T follicular helper cell (primary cell): Measurements from ENCODE around the gene SBSN.

Source experiments
- DNase-seq: peaks from one replicate; pipeline ENCODE4 v3.0.0-alpha.2; 2020; ENCODE audit warnings: low read depth
- total RNA-seq, 2 experiments: gene quantifications; one replicate each; lab custom pipeline; 2026; lab: John Stamatoyannopoulos, UW

SBSN gene
- total RNA-seq: 0 to 0.04 reads per million in 2 experiments

GRCh38 chr19:35528218-35529038 lies at the start of gene SBSN:
SBSN (minus strand) TSS chr19:35528311; CDS start chr19:35528281, 30 bp downstream.
- DNase-seq: no peak

DNA sequence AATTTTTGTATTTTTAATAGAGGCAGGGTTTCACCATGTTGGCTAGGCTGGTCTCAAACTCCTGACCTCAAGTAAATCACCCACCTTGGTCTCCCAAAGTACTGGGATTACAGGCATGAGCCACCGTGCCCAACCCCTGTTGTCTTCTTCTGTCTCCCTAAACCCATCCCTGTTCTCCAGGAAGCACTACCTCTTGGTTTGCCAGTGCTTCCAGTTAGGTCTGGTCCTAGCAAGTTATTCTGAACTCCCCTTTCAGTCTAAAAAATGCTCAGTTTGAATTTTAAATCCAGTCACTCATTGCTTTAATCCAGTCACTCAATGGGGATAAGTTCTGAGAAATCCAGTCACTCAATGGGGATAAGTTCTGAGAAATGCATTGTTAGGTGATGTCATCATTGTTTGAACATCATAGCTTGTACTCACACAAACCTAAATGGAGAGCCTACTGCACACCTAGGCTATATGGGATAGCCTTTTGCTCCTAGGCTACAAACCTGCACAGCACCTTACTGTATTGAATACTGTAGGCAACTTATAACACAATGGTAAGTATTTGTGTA lies 43.4 kb upstream of the SBSN start:
- no peak for DNase-seq

- DNase-seq: no peak
Measured at GRCh38 chr19:35569281-35569781, 41.2 kb upstream of the SBSN start.

GRCh38 chr19:35566738-35567137 lies 38.6 kb upstream of the SBSN start:
- no peak for DNase-seq

GRCh38 chr19:35565016-35565856 lies 37.1 kb upstream of the SBSN start:
- no peak for DNase-seq

- DNase-seq: no peak
Measured at GRCh38 chr19:35563207-35563829, 35.2 kb upstream of the SBSN start, which contains the start of gene ATP4A. ATP4A (minus strand) TSS chr19:35563658; CDS start chr19:35563629, 29 bp downstream.

- no peak for DNase-seq
Measured at GRCh38 chr19:35562776-35563175, 34.7 kb upstream of the SBSN start.

- DNase-seq: no peak
Measured at GRCh38 chr19:35562336-35562735, 34.2 kb upstream of the SBSN start.

DNA sequence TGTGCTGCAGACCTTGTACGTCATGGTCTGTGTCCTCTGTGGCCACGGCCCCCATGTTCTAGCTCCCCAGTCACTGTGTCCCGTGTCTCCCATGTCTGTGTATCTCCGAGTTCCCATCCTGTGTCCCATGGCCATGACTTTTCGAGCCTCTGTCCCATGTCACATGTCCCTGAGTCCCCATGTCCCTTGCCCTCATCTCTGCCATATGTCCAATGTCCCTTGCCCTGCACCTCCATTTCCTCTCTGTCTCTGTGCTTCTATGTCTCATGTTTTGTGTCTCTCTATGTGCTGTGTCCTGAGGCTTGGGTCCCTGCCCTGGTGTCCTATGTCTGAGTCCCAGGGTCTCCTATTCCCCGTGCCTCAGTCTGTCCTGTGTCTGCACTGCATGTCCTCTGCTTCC lies 33.3 kb upstream of the SBSN start:
- no peak for DNase-seq

GRCh38 chr19:35560677-35561076 lies 32.6 kb upstream of the SBSN start:
- no peak for DNase-seq

- no peak for DNase-seq
Measured at GRCh38 chr19:35560271-35560670, 32.2 kb upstream of the SBSN start.

GRCh38 chr19:35559781-35560180 lies 31.7 kb upstream of the SBSN start:
- no peak for DNase-seq

DNA sequence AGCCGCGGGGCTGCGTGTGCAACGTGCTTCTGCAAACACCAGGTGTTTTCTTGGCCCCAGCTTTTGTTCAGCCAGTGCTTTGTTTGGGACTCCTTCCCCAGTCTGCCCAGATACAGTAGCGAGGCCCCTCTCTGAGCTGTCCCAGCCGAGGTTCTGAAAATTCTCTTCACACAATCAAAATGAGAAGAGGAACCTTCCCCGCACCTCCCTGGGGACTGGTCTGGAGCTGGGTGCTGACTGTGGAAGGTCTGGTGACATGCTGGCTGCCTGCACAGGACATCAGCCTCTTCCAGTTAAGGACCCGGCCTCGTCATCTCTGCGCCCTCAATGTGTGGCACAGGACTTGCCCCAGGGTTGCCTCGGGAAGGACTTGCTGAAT lies 31.2 kb upstream of the SBSN start:
- DNase-seq: no peak

GRCh38 chr19:35558400-35559280 lies 30.5 kb upstream of the SBSN start:
- no peak for DNase-seq

DNA sequence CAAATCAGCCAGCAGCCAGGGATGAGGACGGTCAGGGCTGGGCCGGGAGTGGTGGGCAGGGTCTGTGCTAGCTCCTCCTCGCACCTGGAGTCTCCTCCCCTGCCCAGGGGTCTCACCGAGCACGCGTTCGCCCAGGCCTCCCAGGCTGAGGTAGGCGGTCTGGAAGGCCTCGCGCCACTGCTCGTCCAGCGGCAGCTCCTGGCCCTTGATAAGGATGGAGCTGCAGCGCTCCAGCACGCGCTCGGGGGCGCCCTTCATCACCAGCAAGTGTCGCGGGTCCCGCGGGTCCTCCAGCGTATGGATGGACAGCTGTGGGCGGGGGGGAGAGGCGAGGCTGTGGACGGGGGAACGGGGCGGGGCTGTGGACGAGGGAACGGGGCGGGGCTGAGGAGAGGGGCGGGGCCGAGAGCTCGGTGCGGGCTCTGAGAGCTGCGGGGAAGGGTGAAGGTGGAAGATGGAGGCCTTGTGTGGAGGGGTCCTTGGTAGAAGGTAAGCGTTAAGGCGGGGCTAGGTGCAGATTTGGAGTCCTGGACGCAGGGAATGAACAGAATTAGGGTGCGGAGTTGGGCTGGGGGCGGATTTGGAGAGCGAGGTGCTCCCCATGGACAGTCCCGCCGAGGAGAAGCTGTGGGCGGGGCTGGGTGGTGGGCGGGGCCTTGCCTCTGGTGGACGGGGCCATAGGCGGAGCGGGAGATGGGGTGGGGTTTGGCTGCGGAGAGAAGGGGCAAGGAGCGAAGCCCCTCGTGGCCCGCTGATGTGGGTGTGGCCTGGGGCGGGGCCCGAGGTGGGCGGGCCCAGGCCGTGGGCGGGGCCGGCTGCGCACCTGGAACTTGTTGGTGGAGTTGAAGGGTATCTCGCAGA lies 29.7 kb upstream of the SBSN start:
- DNase-seq: peak; percentile 29

DNA sequence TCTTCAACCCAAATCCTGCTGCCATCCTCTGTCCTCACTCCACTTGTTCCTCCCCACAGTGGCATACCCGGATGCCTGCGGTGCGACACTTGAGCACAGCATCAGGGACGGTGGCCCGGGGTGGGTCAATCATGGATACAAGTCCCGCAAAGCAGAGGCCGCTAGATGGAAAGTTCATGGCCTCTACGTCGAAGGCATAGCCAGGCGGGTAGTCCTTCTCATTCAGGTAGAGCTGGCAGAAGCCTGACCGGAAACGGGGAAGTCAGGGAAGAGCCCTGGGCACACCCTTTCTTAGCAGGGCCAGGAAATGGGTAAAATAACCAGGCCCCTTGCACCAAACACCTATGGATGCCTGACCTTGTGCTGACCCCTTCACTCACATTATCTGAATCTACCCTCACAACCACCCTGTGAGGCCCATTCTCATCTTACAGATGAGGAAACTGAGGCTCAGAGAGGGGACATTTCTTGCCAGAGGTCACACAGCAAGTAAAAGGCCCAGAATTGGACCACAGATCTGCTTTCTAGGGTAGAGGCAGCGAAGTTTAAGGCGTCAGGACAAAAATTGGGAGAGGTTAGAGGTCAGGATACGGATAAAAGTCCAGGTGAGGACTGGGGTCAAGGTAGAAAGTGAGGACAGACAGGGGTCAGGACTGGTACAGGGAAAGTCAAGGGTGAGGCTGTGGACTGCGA lies 28.9 kb upstream of the SBSN start:
- DNase-seq: no peak

DNA sequence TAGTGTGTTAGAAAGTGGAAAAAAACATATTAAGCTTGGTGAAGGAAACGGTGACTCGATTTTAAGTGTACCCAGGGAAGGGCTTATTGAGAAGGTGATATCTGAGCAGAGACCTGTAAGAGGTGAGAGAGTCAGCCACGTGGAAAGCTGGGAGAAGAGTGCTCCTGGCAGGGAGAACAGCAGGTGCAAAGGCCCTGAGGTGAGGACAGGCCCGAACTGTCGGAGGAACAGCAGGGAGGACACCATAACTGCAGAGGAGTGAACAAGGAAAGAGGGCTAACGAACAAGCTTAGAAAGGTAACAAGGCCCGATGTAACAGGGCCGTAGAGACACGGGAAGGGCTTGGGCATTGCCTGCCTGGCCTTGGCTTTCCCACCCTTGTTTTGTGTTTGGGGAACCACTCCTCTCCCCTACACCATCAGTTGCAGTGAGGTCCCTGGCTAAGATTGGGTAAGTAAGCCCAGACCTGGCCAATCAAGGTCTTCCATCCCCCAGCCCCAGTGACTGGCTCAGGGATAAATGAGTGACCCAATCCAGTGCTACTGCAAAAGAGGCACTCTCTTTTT lies 28.0 kb upstream of the SBSN start:
- DNase-seq: no peak

GRCh38 chr19:35555301-35556005 lies 27.3 kb upstream of the SBSN start:
- DNase-seq: no peak
